Esophagus (tissue), 2 donors: ENCODE results near the gene HS3ST5. TPM values are rescaled to one million over a fixed set of nuclear protein-coding genes. Genes with fewer than 3 reads are reported as not detected.

ENCODE experiments used
- H3K27ac ChIP-seq, 2 donors: one replicate each; pipeline ENCODE4 v1.5.1; 2013; ENCODE audit warnings: low read depth in 2 of 2, mild to moderate bottlenecking in 2 of 2, inconsistent platforms in 1 of 2, low read length in 1 of 2, moderate library complexity in 1 of 2
- H3K27me3 ChIP-seq, 2 donors: one replicate each; pipeline ENCODE4 v1.6.1; 2013; ENCODE audit warnings: low read length in 2 of 2, control low read depth in 1 of 2, mild to moderate bottlenecking in 1 of 2; ENCODE audit not compliant: insufficient read depth in 2 of 2, control insufficient read depth in 1 of 2
- H3K36me3 ChIP-seq, 2 donors: one replicate each; pipeline ENCODE4 v1.6.1; 2013; ENCODE audit warnings: low read length in 1 of 2; ENCODE audit not compliant: control insufficient read depth in 2 of 2, insufficient read depth in 2 of 2
- H3K4me1 ChIP-seq, 2 donors: one replicate each; pipeline ENCODE4 v1.6.1; 2013; ENCODE audit warnings: low read length in 1 of 2; ENCODE audit not compliant: control insufficient read depth in 2 of 2, insufficient read depth in 2 of 2
- H3K4me3 ChIP-seq, 2 donors: one replicate each; pipeline ENCODE4 v1.5.1; 2013; ENCODE audit warnings: low read length in 2 of 2, mild to moderate bottlenecking in 2 of 2, low read depth in 1 of 2, moderate library complexity in 1 of 2
- H3K9me3 ChIP-seq, 2 donors: one replicate each; pipeline ENCODE4 v1.6.1; 2013; ENCODE audit warnings: mild to moderate bottlenecking in 2 of 2, low read depth in 1 of 2, low read length in 1 of 2, moderate library complexity in 1 of 2; ENCODE audit not compliant: control insufficient read depth in 2 of 2, insufficient read depth in 1 of 2
- WGBS, 2 donors: extraction: QIAGEN DNeasy Blood & Tissue Kit; methylation state at CpG; one replicate each; pipeline ENCODE4 v1.1.7; 2013; 5-methylcytosine and 5-hydroxymethylcytosine counted together
- polyA plus RNA-seq, 2 donors: library from polyadenylated mRNA; stranded (reverse); fragments of 200-250 nt; gene quantifications; one replicate each; pipeline ENCODE4 v1.2.3, GENCODE V29; 2013
- donor health status: healthy with polysubstance abuse.
- donor health status: Bipolar disorder and iron deficiency.

Gene HS3ST5
- polyA plus RNA-seq, 2 donors = not detected

DNA sequence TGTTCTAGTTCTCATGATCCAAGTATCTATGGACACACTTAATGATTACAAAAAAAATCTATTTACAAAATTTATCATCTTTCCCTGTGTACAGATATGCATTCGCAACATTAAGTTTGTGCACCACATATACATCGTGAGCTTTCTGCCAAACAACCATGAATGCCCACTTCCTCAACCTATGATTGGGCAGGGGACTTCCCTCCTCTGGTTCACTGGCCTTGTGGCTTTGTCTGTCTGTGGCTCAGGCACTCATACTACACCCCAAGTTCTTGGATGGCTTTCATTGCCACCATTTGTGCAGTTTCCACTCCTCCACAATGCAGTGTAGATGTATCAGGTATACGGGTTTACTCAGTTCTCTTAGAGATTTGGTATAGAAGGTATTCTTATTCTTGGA is 74.9 kb downstream of the HS3ST5 start:
- 94 to 96% methylated on average over 3 of the region's 3 CpGs for WGBS, 2 donors
- no peak overlapping the region for H3K27ac ChIP-seq
- no peaks in the 10 kb centered on the region for H3K4me1 ChIP-seq
- H3K36me3 ChIP-seq = no peaks in the 10 kb centered on the region
- no peak overlapping the region for H3K4me3 ChIP-seq
- no peaks in the 10 kb centered on the region for H3K27me3 ChIP-seq
- H3K9me3 ChIP-seq = no peaks in the 10 kb centered on the region

DNA sequence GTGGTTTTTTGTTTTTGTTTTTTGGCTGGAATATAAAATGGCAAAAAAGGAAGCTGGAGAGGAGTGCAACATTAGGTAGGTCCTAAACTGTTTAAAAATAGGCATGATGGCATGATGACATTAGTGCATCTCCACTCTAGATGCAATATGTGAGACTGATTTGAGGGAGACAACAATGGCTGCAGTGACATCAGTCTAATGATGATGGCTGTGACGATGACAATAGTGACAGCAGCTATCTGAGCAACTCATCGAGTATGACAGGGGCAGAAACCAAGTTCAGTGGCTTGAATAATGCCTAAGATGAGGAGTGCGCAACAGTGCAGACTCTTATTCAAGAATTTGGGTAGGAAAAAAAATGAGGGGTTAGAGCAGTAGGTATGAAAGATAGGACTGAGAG is 82.0 kb downstream of the HS3ST5 start:
- no peaks in the 10 kb centered on the region for H3K27me3 ChIP-seq
- no peak overlapping the region for H3K4me3 ChIP-seq
- no peaks in the 10 kb centered on the region for H3K36me3 ChIP-seq
- no peaks in the 10 kb centered on the region for H3K9me3 ChIP-seq
- 79 to 82% methylated on average over 3 of the region's 3 CpGs for WGBS, 2 donors
- no peaks in the 10 kb centered on the region for H3K4me1 ChIP-seq
- no peak overlapping the region for H3K27ac ChIP-seq

DNA sequence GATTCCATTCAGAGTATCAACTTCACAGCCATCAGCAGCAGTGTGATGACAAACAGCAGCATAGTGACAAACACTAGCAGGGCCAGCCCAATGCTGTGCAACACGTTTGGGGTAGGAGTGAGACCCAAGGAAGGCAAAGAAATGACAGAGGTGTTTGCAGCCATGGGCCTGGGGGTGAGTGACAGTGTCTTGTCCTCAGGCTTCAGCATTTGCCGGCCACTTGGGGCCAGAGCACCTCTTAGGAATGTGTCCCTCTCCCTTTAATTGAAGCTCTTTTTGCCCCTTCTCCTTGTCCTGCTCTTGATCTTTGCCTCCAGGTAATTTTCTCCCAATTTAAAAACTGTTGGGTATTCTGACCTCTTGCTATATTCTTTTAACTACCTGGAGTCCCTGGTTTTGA is 84.4 kb downstream of the HS3ST5 start:
- H3K9me3 ChIP-seq = peaks cover 0 to 2% of the 10 kb centered on the region in 2 donors
- H3K27ac ChIP-seq = no peak overlapping the region
- H3K4me3 ChIP-seq = no peak overlapping the region
- H3K36me3 ChIP-seq = no peaks in the 10 kb centered on the region
- WGBS, 2 donors = 53 to 61% methylated on average over 2 of the region's 2 CpGs
- no peaks in the 10 kb centered on the region for H3K27me3 ChIP-seq
- H3K4me1 ChIP-seq = no peaks in the 10 kb centered on the region

DNA sequence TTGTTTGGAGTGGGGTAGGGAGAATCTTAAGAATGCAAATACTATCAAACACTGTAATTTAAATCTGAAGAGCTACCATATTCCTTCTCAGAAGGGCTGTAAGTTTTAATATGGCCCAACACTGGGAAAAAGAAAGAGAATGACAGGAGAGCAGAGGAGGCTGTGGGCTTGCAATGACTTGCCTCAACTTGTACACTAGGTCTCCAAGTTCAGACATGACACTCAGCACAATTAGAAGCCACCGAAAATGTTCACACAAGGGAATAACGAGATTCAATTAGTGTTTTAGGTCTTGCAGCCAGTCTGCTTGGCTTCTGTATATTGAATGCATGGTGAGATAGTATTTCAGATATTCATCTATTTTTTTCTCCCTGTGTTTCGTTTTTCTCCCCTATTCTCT is 89.4 kb downstream of the HS3ST5 start:
- Histone ChIP-seq H3K4me3 (no peak overlapping the region), H3K36me3 (no peaks in the 10 kb centered on the region), H3K9me3 (peaks cover 0 to 2% of the 10 kb centered on the region in 2 donors), H3K4me1 (no peaks in the 10 kb centered on the region), H3K27ac (no peak overlapping the region), H3K27me3 (no peaks in the 10 kb centered on the region)
- 44 to 67% methylated on average over 3 of the region's 3 CpGs for WGBS, 2 donors

DNA sequence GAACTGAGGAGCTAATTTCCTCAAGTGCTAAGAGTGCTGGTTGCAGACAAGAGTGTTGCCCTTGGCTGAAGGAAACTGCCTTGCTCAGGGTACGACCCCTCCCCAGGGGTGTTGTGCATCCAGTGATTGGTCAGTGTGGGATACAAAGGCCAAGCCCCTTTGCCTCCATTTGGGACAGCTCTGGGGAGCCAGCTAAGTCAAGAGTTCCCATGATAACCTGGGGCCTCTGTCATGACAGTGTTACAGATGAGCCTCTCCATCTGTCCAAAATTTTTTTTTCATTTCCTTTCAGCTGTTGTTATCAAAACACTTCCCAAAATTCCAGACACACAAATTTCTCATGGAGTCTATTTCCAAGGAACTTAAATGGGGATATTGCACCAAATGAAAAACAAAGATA is 93.3 kb downstream of the HS3ST5 start:
- H3K4me1 ChIP-seq = no peaks in the 10 kb centered on the region
- 79% methylated on average over 1 of the region's 1 CpG for WGBS, 2 donors
- H3K4me3 ChIP-seq = no peak overlapping the region
- H3K9me3 ChIP-seq = no peaks in the 10 kb centered on the region
- no peaks in the 10 kb centered on the region for H3K27me3 ChIP-seq
- H3K36me3 ChIP-seq = no peaks in the 10 kb centered on the region
- no peak overlapping the region for H3K27ac ChIP-seq

DNA sequence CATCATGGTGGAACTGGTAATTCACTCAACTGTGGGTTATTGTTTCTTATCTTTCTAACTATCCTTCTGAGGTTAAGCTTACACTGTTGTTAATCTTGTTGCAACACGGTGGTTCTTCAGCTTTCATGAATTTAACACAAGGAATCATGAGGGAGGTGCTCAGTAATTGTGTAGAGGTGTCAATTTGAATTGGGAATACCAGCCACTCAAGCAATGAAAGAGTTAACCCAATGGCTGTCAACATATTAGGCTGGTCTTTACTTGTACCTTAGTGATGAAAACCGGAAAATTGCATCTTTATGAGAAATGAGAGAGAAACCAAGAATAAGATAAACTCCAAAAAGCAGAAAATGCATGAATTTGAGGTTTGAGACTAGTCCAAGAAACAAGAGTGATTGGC is 95.7 kb downstream of the HS3ST5 start:
- no peak overlapping the region for H3K27ac ChIP-seq
- no peaks in the 10 kb centered on the region for H3K27me3 ChIP-seq
- H3K4me1 ChIP-seq = no peaks in the 10 kb centered on the region
- WGBS, 2 donors = 34 to 38% methylated on average over 2 of the region's 2 CpGs
- no peaks in the 10 kb centered on the region for H3K9me3 ChIP-seq
- H3K36me3 ChIP-seq = no peaks in the 10 kb centered on the region
- no peak overlapping the region for H3K4me3 ChIP-seq

DNA sequence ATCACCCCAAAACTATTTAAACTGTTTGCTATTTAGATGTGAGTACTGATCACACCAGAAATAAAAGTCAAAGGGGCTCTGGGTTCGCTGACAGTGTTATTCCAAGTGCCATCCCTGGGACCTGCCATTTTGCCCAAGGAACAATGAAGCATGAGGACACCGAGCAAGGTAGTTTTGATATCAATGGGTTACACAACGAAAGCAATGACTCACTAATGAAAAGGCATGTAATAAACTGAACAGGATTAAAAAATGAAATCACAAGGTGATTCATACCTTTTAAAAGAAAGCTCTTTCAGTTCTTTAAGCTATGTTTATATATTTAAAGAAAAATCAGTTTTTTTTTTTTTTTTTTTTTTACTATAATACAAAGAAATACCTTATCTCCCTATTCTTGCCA is 102.0 kb downstream of the HS3ST5 start:
- Histone ChIP-seq H3K9me3 (no peaks in the 10 kb centered on the region), H3K27ac (no peak overlapping the region), H3K4me3 (no peak overlapping the region), H3K27me3 (no peaks in the 10 kb centered on the region), H3K4me1 (no peaks in the 10 kb centered on the region), H3K36me3 (no peaks in the 10 kb centered on the region)
- WGBS, 2 donors = 51 to 57% methylated on average over 3 of the region's 3 CpGs

DNA sequence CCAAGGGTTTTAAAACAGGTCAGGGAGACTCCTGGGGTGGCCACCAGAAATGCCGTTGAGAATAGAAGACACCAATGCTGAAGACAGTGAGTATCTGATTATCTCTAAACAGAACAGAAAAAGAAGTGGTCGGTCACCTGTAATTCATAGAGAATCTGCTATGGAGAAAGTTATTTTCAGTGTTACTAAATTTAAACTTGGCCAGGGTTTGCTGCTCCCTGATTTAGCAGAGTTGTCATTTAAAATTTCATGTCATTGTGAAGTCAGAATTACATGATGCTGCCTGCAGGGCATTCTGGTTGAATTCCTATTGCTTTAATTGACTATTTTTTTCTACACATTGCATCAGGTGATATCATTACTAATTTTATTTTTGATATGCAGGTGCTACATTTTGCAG is 114.1 kb downstream of the HS3ST5 start:
- Histone ChIP-seq H3K4me1 (no peaks in the 10 kb centered on the region), H3K36me3 (no peaks in the 10 kb centered on the region), H3K4me3 (no peak overlapping the region), H3K27me3 (no peaks in the 10 kb centered on the region), H3K27ac (no peak overlapping the region), H3K9me3 (no peaks in the 10 kb centered on the region)
- 88 to 91% methylated on average over 2 of the region's 2 CpGs for WGBS, 2 donors

DNA sequence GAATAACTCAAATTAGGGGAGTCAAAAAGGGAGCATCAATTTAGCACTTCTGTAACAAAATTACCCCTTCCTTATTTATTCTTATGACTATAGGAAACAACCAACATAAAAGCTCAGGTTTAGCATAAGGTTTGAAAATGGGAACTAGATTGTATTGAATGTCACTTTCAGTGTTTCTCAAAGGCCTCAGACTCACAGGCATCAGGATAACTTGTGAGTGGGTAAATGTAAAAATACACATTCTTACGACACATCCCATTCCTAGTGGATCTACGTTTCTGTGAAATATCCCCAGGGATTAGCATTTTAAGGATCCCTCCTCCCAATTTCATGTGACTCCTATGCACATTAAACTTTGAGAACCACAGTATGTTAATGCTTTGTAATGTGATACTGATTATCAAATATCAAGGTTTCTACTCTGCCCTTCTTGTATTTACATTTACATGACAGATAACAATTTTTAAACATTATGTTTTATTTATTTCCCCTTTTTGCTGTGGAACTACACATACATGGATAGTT is 114.8 kb downstream of the HS3ST5 start:
- Histone ChIP-seq H3K27me3 (no peaks in the 10 kb centered on the region), H3K27ac (no peak overlapping the region), H3K9me3 (no peaks in the 10 kb centered on the region), H3K36me3 (no peaks in the 10 kb centered on the region), H3K4me3 (no peak overlapping the region), H3K4me1 (no peaks in the 10 kb centered on the region)
- 69 to 73% methylated on average over 2 of the region's 2 CpGs for WGBS, 2 donors

DNA sequence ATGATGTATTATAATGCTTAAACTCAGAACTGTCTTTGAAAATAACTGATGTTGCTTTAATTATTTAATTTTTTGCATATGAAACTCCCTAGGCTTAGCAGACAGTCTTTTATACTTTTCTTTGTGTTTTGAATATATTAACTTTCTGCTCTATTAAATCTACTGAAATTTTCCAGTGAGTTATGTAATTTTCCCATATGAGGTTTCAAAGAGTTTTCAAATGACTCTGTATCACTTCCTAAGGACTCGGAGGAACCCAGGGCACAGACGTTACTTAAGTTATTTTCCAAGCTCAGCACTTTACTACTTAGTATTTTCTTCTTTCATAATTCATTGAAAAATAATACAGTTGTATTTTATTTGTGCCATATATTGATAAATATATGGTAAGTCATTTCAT is 122.6 kb downstream of the HS3ST5 start:
- no peaks in the 10 kb centered on the region for H3K36me3 ChIP-seq
- H3K4me3 ChIP-seq = no peak overlapping the region
- H3K9me3 ChIP-seq = no peaks in the 10 kb centered on the region
- no peak overlapping the region for H3K27ac ChIP-seq
- H3K27me3 ChIP-seq = no peaks in the 10 kb centered on the region
- 74 to 80% methylated on average over 2 of the region's 2 CpGs for WGBS, 2 donors
- no peaks in the 10 kb centered on the region for H3K4me1 ChIP-seq
